Measurements from ENCODE around the gene CXCL11.

GRCh38 chr4:76078033-76078613, 42.3 kb upstream of the CXCL11 start:
- no peak for TF ChIP-seq POLR2AphosphoS5 (IDR thresholded peaks at IDR 0.05; ENCODE audit: low read depth, low read length)
- TF ChIP-seq, protein P1, sequence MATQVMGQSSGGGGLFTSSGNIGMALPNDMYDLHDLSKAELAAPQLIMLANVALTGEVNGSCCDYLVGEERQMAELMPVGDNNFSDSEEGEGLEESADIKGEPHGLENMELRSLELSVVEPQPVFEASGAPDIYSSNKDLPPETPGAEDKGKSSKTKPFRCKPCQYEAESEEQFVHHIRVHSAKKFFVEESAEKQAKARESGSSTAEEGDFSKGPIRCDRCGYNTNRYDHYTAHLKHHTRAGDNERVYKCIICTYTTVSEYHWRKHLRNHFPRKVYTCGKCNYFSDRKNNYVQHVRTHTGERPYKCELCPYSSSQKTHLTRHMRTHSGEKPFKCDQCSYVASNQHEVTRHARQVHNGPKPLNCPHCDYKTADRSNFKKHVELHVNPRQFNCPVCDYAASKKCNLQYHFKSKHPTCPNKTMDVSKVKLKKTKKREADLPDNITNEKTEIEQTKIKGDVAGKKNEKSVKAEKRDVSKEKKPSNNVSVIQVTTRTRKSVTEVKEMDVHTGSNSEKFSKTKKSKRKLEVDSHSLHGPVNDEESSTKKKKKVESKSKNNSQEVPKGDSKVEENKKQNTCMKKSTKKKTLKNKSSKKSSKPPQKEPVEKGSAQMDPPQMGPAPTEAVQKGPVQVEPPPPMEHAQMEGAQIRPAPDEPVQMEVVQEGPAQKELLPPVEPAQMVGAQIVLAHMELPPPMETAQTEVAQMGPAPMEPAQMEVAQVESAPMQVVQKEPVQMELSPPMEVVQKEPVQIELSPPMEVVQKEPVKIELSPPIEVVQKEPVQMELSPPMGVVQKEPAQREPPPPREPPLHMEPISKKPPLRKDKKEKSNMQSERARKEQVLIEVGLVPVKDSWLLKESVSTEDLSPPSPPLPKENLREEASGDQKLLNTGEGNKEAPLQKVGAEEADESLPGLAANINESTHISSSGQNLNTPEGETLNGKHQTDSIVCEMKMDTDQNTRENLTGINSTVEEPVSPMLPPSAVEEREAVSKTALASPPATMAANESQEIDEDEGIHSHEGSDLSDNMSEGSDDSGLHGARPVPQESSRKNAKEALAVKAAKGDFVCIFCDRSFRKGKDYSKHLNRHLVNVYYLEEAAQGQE (IDR thresholded peaks at IDR 0.05; ENCODE audit: insufficient read depth in 1 of 2, low read depth in 2 of 2, low read length in 2 of 2), result no peak
- TF ChIP-seq SIN3A (IDR thresholded peaks at IDR 0.05; ENCODE audit: borderline replicate concordance, insufficient read depth, low read length), result no peak

Data from PFSK-1 (cell line).